ENCODE data around the gene ELAVL1.

Gene ELAVL1

DNA sequence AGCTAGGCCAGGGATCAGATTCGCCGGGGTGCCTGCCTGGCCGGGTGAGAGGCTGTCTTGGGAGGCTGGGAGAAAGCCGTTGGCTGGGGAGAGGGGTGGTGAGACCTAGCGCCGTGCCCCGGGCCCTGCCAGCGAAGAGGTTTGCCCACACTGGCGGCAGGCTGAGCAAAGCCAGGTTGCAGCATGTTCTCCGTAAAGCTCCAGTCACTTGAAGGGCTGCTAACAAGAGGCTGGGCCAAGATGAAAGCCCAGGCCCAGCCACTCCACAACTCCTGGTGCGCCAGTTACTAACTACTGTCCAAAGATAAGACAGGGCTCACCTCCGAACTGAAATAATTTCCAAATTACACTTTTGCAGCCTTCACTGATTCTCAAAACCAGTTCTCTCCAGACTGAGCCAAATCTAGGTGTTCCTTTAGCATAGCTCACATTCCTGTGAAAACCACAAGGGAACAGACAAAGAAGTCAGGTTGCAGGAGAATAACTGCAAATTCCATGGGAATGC, 16.3 kb downstream of the ELAVL1 start:
- H3K79me2 ChIP-seq, result peaks cover 93% of the 10 kb centered on the region
- no peak overlapping the region for H2AFZ ChIP-seq
- H3K4me2 ChIP-seq (ENCODE audit: low read length), result no peak overlapping the region
- H3K36me3 ChIP-seq (ENCODE audit: control insufficient read depth, insufficient read depth, low read length), result no peaks in the 10 kb centered on the region
- no peak overlapping the region for H3K9ac ChIP-seq
- H3K4me1 ChIP-seq, result peaks cover 10% of the 10 kb centered on the region
- H3K9me3 ChIP-seq (ENCODE audit: control insufficient read depth, low read length), result no peaks in the 10 kb centered on the region
- TF ChIP-seq, protein P1, sequence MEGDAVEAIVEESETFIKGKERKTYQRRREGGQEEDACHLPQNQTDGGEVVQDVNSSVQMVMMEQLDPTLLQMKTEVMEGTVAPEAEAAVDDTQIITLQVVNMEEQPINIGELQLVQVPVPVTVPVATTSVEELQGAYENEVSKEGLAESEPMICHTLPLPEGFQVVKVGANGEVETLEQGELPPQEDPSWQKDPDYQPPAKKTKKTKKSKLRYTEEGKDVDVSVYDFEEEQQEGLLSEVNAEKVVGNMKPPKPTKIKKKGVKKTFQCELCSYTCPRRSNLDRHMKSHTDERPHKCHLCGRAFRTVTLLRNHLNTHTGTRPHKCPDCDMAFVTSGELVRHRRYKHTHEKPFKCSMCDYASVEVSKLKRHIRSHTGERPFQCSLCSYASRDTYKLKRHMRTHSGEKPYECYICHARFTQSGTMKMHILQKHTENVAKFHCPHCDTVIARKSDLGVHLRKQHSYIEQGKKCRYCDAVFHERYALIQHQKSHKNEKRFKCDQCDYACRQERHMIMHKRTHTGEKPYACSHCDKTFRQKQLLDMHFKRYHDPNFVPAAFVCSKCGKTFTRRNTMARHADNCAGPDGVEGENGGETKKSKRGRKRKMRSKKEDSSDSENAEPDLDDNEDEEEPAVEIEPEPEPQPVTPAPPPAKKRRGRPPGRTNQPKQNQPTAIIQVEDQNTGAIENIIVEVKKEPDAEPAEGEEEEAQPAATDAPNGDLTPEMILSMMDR (IDR thresholded peaks at IDR 0.05), result no peak
- no peak overlapping the region for H3K4me3 ChIP-seq (ENCODE audit: low read depth, low read length)
- no peaks in the 10 kb centered on the region for H3K27me3 ChIP-seq (ENCODE audit: control insufficient read depth, insufficient read depth, low read length)
- no peak overlapping the region for H3K27ac ChIP-seq

DNA sequence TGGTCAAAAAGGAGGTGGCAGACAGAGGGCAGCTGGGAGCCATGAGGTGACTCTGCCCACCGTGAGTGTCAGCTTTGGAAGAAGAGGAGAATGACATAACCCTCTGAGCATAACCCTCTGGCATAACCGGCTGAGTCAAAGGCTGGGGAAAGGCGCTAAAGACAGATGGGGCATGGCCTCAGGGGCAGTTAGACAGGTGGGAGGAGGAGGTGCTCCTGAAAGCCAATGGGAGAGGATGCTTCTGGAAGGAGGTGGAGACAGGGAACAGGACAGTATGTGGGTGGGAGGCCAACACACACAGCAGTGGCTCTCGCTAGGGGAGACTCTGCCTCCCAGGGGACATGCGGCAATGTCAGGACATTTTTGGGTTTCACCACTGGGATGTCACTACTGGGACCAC, 17.1 kb downstream of the ELAVL1 start:
- no peaks in the 10 kb centered on the region for H3K9me3 ChIP-seq (ENCODE audit: control insufficient read depth, low read length)
- no peak overlapping the region for H3K27ac ChIP-seq
- peaks cover 8% of the 10 kb centered on the region for H3K4me1 ChIP-seq
- H3K79me2 ChIP-seq, result peaks cover 95% of the 10 kb centered on the region
- H2AFZ ChIP-seq, result no peak overlapping the region
- no peaks in the 10 kb centered on the region for H3K36me3 ChIP-seq (ENCODE audit: control insufficient read depth, insufficient read depth, low read length)
- no peaks in the 10 kb centered on the region for H3K27me3 ChIP-seq (ENCODE audit: control insufficient read depth, insufficient read depth, low read length)
- TF ChIP-seq, protein P1 (IDR thresholded peaks at IDR 0.05), result no peak
- no peak overlapping the region for H3K9ac ChIP-seq
- H3K4me2 ChIP-seq (ENCODE audit: low read length), result no peak overlapping the region
- no peak overlapping the region for H3K4me3 ChIP-seq (ENCODE audit: low read depth, low read length)

DNA sequence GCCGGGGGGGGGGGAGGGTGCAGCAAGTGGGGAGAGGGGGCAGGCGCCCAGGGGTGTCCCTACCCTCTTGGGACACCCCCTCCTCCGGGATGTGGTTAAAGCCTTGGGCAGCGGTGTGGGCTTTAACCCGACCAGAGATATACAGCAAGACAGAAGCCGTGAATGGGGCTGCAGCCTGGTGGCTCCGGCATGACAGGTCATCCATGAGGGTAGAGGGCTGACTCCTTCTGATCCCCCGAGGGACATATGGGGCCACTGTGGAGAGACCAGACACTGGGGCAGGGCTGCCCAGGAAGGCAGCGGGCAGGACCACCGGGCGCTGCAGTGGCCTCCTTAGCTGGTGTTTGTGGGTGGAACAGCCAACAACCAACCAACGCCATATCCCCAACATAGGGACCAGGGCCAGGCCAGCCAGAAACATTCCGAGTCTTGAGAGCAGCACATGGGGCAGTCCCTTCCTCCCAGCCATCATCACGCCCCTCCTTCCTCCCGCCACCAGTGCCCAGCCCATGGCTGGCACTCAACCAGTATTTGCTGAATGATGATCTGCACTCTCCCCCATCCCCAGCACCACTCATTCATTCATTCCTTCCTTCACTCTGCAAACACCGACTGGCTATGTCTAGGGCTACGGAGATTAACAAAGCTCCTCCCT, 18.2 kb downstream of the ELAVL1 start:
- no peak overlapping the region for H3K27ac ChIP-seq
- TF ChIP-seq, protein P1 (IDR thresholded peaks at IDR 0.05), result no peak
- H3K36me3 ChIP-seq (ENCODE audit: control insufficient read depth, insufficient read depth, low read length), result no peaks in the 10 kb centered on the region

DNA sequence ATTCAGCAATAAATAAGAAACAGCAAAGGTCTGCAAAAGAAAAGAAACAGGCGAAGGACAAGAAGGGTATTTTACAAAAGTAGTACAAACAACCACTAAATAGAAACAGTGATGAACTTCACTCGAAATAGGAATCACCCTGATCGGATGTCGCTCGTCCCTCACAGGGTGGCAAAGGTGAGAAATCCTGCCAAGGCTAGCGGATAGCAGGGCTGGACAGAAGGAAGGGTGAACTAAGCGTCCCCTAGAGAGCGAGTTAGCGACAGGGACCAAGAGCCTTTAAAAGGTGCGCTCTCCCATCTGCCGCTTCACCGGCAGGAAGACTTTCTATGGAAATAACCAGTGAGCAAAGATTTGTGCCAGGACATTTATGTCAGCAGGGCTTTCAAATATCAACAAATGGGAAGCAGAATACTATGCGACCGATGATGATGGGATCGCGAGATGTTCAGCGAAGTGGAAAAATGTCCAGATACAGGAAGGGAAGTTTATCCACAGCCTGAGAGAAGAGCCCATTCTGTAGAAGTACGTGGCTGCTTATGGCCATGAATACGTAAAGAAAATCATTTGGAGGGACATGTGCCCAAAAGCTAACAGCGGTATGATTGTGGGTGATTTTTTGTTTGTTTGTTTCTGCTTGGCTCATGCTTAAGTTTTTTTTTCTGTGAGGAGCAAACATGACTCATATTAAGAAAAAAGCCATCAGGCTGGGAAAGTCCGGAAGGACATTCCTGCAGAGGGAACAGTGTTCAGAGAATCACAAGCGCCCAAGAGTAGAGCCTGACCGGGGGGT, 18.9 kb downstream of the ELAVL1 start:
- H3K79me2 ChIP-seq, result peaks cover 91% of the 10 kb centered on the region
- no peak overlapping the region for H3K4me3 ChIP-seq (ENCODE audit: low read depth, low read length)
- no peaks in the 10 kb centered on the region for H3K4me1 ChIP-seq
- TF ChIP-seq, protein P1 (IDR thresholded peaks at IDR 0.05), result no peak
- peak overlapping the region; percentile 7 for H3K27ac ChIP-seq
- no peaks in the 10 kb centered on the region for H3K9me3 ChIP-seq (ENCODE audit: control insufficient read depth, low read length)
- H3K4me2 ChIP-seq (ENCODE audit: low read length), result no peak overlapping the region
- no peak overlapping the region for H2AFZ ChIP-seq
- no peaks in the 10 kb centered on the region for H3K27me3 ChIP-seq (ENCODE audit: control insufficient read depth, insufficient read depth, low read length)
- H3K9ac ChIP-seq, result no peak overlapping the region
- H3K36me3 ChIP-seq (ENCODE audit: control insufficient read depth, insufficient read depth, low read length), result no peaks in the 10 kb centered on the region

More for the DNA sequence above, 18.2 kb downstream of the ELAVL1 start:
- Histone ChIP-seq H3K27me3 (ENCODE audit: control insufficient read depth, insufficient read depth, low read length) (no peaks in the 10 kb centered on the region), H3K9me3 (ENCODE audit: control insufficient read depth, low read length) (no peaks in the 10 kb centered on the region), H3K4me1 (no peaks in the 10 kb centered on the region), H3K9ac (no peak overlapping the region), H3K4me2 (ENCODE audit: low read length) (no peak overlapping the region), H3K4me3 (ENCODE audit: low read depth, low read length) (no peak overlapping the region), H2AFZ (no peak overlapping the region), H3K79me2 (peaks cover 94% of the 10 kb centered on the region)

All from parathyroid adenoma (tissue), 2 donors.